Neural crest cell (in vitro differentiated cells): ENCODE results near the gene SENP8. TPM values are rescaled to one million over a fixed set of nuclear protein-coding genes. Genes with fewer than 3 reads are reported as not detected.

Experiments used
- DNase-seq: peaks from one replicate; pipeline ENCODE4 v3.0.0; 2021; ENCODE audit warnings: low read depth, mixed read lengths, low spot score
- H3K27ac Mint-ChIP-seq: one replicate; pipeline ENCODE4 v1.8.0; 2021; ENCODE audit warnings: mild to moderate bottlenecking, mixed read lengths; ENCODE audit not compliant: unreplicated experiment
- H3K27me3 Mint-ChIP-seq: 2 replicates; pipeline ENCODE4 v1.8.0; 2021; ENCODE audit warnings: low read depth, mild to moderate bottlenecking, mixed read lengths
- H3K36me3 Mint-ChIP-seq: 2 replicates; pipeline ENCODE4 v1.8.0; 2021; ENCODE audit warnings: low read depth, mild to moderate bottlenecking, mixed read lengths
- H3K4me1 Mint-ChIP-seq: 2 replicates; pipeline ENCODE4 v1.8.0; 2021; ENCODE audit warnings: mixed read lengths
- H3K4me3 Mint-ChIP-seq: one replicate; pipeline ENCODE4 v1.8.0; 2021; ENCODE audit warnings: mild to moderate bottlenecking, mixed read lengths
- H3K9me3 Mint-ChIP-seq: 2 replicates; pipeline ENCODE4 v1.8.0; 2021; ENCODE audit warnings: mixed read lengths
- CTCF ChIP-seq: fragments of 200-600 bp; sonication (generic); conservative IDR thresholded peaks from 2 replicates; pipeline ENCODE4 v1.5.0; 2021; ENCODE audit warnings: antibody characterized with exemption, mild to moderate bottlenecking
- total RNA-seq: library from RNA; stranded (reverse); gene quantifications from 2 replicates; pipeline ENCODE4 v1.2.1, GENCODE V29; 2021

Gene SENP8
- total RNA-seq, 1 donor from 2014 or later: 4.3 TPM

GRCh38 chr15:72166716-72167417 is 48.7 kb downstream of the SENP8 start:
- no peak overlapping the region for H3K4me3 Mint-ChIP-seq

GRCh38 chr15:72167445-72167844 is 49.2 kb downstream of the SENP8 start:
- H3K9me3 Mint-ChIP-seq: no peaks in the 10 kb centered on the region
- no peak overlapping the region for H3K27ac Mint-ChIP-seq
- H3K36me3 Mint-ChIP-seq: no peaks in the 10 kb centered on the region
- no peaks in the 10 kb centered on the region for H3K27me3 Mint-ChIP-seq
- TF ChIP-seq CTCF: no peak
- DNase-seq: no peak
- no peak overlapping the region for H3K4me3 Mint-ChIP-seq
- H3K4me1 Mint-ChIP-seq: peaks cover 22% of the 10 kb centered on the region

More at GRCh38 chr15:72166716-72167417, 48.7 kb downstream of the SENP8 start:
- DNase-seq: no peak
- Mint-ChIP-seq H3K9me3 (no peaks in the 10 kb centered on the region), H3K36me3 (no peaks in the 10 kb centered on the region), H3K27ac (no peak overlapping the region), H3K4me1 (peaks cover 28% of the 10 kb centered on the region), H3K27me3 (no peaks in the 10 kb centered on the region)
- TF ChIP-seq CTCF: no peak

- H3K9me3 Mint-ChIP-seq: no peaks in the 10 kb centered on the region
- H3K4me1 Mint-ChIP-seq: peaks cover 14% of the 10 kb centered on the region
- no peaks in the 10 kb centered on the region for H3K36me3 Mint-ChIP-seq
- no peak for TF ChIP-seq CTCF
- no peaks in the 10 kb centered on the region for H3K27me3 Mint-ChIP-seq
- no peak for DNase-seq
- peak overlapping the region; percentile 89 for H3K27ac Mint-ChIP-seq
- H3K4me3 Mint-ChIP-seq: no peak overlapping the region
These were observed 50.1 kb downstream of the SENP8 start for GRCh38 chr15:72168131-72168807.

GRCh38 chr15:72168808-72169190 is 50.6 kb downstream of the SENP8 start:
- DNase-seq: no peak
- no peak overlapping the region for H3K4me3 Mint-ChIP-seq
- no peaks in the 10 kb centered on the region for H3K9me3 Mint-ChIP-seq
- no peaks in the 10 kb centered on the region for H3K36me3 Mint-ChIP-seq
- peaks cover 14% of the 10 kb centered on the region for H3K4me1 Mint-ChIP-seq
- no peak for TF ChIP-seq CTCF
- no peaks in the 10 kb centered on the region for H3K27me3 Mint-ChIP-seq
- no peak overlapping the region for H3K27ac Mint-ChIP-seq

- H3K4me1 Mint-ChIP-seq: peaks cover 14% of the 10 kb centered on the region
- DNase-seq: no peak
- H3K36me3 Mint-ChIP-seq: no peaks in the 10 kb centered on the region
- TF ChIP-seq CTCF: no peak
- H3K4me3 Mint-ChIP-seq: no peak overlapping the region
- H3K27me3 Mint-ChIP-seq: no peaks in the 10 kb centered on the region
- H3K27ac Mint-ChIP-seq: no peak overlapping the region
- no peaks in the 10 kb centered on the region for H3K9me3 Mint-ChIP-seq
These were observed 51.2 kb downstream of the SENP8 start for GRCh38 chr15:72169236-72169920.
